Lung (tissue), 12 donors: ENCODE results near the gene IQCM. TPM values are rescaled to one million over a fixed set of nuclear protein-coding genes. Genes with fewer than 3 reads are reported as not detected.

Source experiments
- ATAC-seq: fragments of 200-7000 bp; cut with Tn5 transposase; one replicate; pipeline ENCODE4 v1.9.1; 2020; ENCODE audit warnings: moderate number of reproducible peaks; ENCODE audit not compliant: insufficient read depth, low FRiP score
- DNase-seq, 3 donors: peaks; one replicate each; pipeline ENCODE4 v3.0.0-alpha.2; 2013 to 2017
- H3K27ac ChIP-seq, 2 donors: one replicate each; pipeline ENCODE4 v1.5.1; 2013; ENCODE audit warnings: mild to moderate bottlenecking in 2 of 2, moderate library complexity in 2 of 2, control low read depth in 1 of 2, inconsistent platforms in 1 of 2, low read depth in 1 of 2, low read length in 1 of 2
- H3K27me3 ChIP-seq, 3 donors: one replicate each; pipeline ENCODE4 v1.5.1; 2013; ENCODE audit warnings: low read length in 2 of 3; ENCODE audit not compliant: control insufficient read depth in 3 of 3, insufficient read depth in 3 of 3
- H3K36me3 ChIP-seq, 4 donors: one replicate each; pipeline ENCODE4 v1.5.1; 2013; ENCODE audit warnings: low read length in 4 of 4, mild to moderate bottlenecking in 1 of 4, moderate library complexity in 1 of 4; ENCODE audit not compliant: control insufficient read depth in 4 of 4, insufficient read depth in 4 of 4
- H3K4me1 ChIP-seq, 5 donors: one replicate each; pipeline ENCODE4 v1.5.1; 2013; ENCODE audit warnings: low read length in 5 of 5, mild to moderate bottlenecking in 2 of 5, moderate library complexity in 1 of 5; ENCODE audit not compliant: control insufficient read depth in 5 of 5, insufficient read depth in 5 of 5
- H3K4me3 ChIP-seq: one replicate; pipeline ENCODE4 v1.5.1; 2013; ENCODE audit warnings: mild to moderate bottlenecking, control low read depth, moderate library complexity
- H3K9ac ChIP-seq, 2 donors: one replicate each; pipeline ENCODE4 v1.5.1; 2013; ENCODE audit warnings: low read length in 2 of 2, control low read depth in 1 of 2; ENCODE audit not compliant: insufficient read depth in 1 of 2
- H3K9me3 ChIP-seq, 4 donors: one replicate each; pipeline ENCODE4 v1.5.1; 2013; ENCODE audit warnings: low read length in 3 of 4, mild to moderate bottlenecking in 1 of 4, moderate library complexity in 1 of 4; ENCODE audit not compliant: control insufficient read depth in 4 of 4, insufficient read depth in 3 of 4
- polyA plus RNA-seq, 2 donors: library from polyadenylated mRNA; stranded (reverse); fragments of 200-250 nt; gene quantifications; one replicate each; pipeline ENCODE4 v1.2.1, GENCODE V29; 2013
- total RNA-seq, 2 donors: library from RNA; depleted of rRNA in 1 of 2; stranded (reverse); fragments of >200 nt in 1 of 2; gene quantifications; one replicate each; pipeline ENCODE4 v1.2.1, GENCODE V29; 2014 to 2021
- TF ChIP-seq, protein P1 (sequence below): IDR thresholded peaks from 2 replicates; pipeline ENCODE4 v1.5.1; 2012; ENCODE audit warnings: mild to moderate bottlenecking; ENCODE audit errors: control extremely low read depth, extremely low read depth
- donor health status: control.
- donor health status: control.
- donor health status: Bipolar disorder and iron deficiency.
- donor health status: healthy.
- donor health status: DM: yes; HTN: yes; CAD: no.

The IQCM gene
- total and polyA plus RNA-seq, 4 donors: not detected

DNA sequence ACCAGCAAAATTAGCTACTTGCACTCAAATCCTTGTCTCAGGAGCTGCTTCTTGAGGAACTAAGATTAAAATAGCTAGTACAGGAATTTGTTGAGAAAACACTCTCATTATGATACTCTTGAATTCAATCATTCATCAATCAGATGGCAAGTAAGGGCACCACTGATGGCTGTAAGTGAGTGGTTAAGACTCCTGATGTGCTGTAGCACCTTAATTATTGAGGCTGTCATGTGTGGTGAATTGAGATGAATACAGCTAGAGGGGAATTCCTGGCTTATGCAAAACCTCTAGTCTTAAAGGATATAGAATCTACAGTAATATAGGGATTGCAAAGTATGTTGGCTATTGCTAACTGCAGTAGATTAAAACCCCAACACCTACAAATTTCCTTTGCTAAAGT is 509.1 kb downstream of the IQCM start:
- Histone ChIP-seq H3K27ac (no peak overlapping the region), H3K9ac (no peak overlapping the region), H3K27me3 (no peaks in the 10 kb centered on the region), H3K36me3 (no peaks in the 10 kb centered on the region), H3K9me3 (no peaks in the 10 kb centered on the region), H3K4me1 (no peaks in the 10 kb centered on the region), H3K4me3 (no peak overlapping the region)
- ATAC-seq (no peak), DNase-seq (no peak)
- TF ChIP-seq, protein P1, sequence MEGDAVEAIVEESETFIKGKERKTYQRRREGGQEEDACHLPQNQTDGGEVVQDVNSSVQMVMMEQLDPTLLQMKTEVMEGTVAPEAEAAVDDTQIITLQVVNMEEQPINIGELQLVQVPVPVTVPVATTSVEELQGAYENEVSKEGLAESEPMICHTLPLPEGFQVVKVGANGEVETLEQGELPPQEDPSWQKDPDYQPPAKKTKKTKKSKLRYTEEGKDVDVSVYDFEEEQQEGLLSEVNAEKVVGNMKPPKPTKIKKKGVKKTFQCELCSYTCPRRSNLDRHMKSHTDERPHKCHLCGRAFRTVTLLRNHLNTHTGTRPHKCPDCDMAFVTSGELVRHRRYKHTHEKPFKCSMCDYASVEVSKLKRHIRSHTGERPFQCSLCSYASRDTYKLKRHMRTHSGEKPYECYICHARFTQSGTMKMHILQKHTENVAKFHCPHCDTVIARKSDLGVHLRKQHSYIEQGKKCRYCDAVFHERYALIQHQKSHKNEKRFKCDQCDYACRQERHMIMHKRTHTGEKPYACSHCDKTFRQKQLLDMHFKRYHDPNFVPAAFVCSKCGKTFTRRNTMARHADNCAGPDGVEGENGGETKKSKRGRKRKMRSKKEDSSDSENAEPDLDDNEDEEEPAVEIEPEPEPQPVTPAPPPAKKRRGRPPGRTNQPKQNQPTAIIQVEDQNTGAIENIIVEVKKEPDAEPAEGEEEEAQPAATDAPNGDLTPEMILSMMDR: no peak
